Ammon's horn (tissue), 1 donor: ENCODE data around the gene ZBTB9.

Experiments
- DNase-seq: peaks from one replicate; pipeline ENCODE4 v3.0.0-alpha.2; 2016; ENCODE audit warnings: low spot score

Gene ZBTB9

GRCh38 chr6:33454009-33454946 lies at the start of gene ZBTB9:
Gene ZBTB9 (plus strand): TSS chr6:33454576. CDS start chr6:33455101, 525 bp downstream.
- peak; percentile 99 for DNase-seq

- no peak for DNase-seq
These were observed 49.5 kb upstream of the ZBTB9 start for GRCh38 chr6:33404884-33405283.

GRCh38 chr6:33405386-33405940 lies 48.9 kb upstream of the ZBTB9 start:
- no peak for DNase-seq

- DNase-seq, result no peak
These were observed 48.2 kb upstream of the ZBTB9 start for GRCh38 chr6:33406126-33406525.

- no peak for DNase-seq
These were observed 47.2 kb upstream of the ZBTB9 start for GRCh38 chr6:33407132-33407718.

GRCh38 chr6:33410050-33410710 lies 44.2 kb upstream of the ZBTB9 start:
- peak; percentile 98 for DNase-seq

GRCh38 chr6:33410711-33411631 lies 43.4 kb upstream of the ZBTB9 start, which contains the start of gene PHF1:
Gene PHF1 (plus strand): TSS chr6:33411014. CDS start chr6:33412264, 1,250 bp downstream.
- DNase-seq, result no peak

GRCh38 chr6:33411632-33412005 lies 42.8 kb upstream of the ZBTB9 start:
- no peak for DNase-seq

- DNase-seq, result no peak
These were observed 42.0 kb upstream of the ZBTB9 start for GRCh38 chr6:33412140-33413009.

- DNase-seq, result no peak
These were observed 40.9 kb upstream of the ZBTB9 start for GRCh38 chr6:33413241-33414120.

- no peak for DNase-seq
These were observed 39.6 kb upstream of the ZBTB9 start for GRCh38 chr6:33414592-33415271.

- DNase-seq, result no peak
These were observed 38.5 kb upstream of the ZBTB9 start for GRCh38 chr6:33415831-33416230.

GRCh38 chr6:33416386-33417127 lies 37.8 kb upstream of the ZBTB9 start:
- no peak for DNase-seq

- no peak for DNase-seq
These were observed 37.1 kb upstream of the ZBTB9 start for GRCh38 chr6:33417128-33417902.

- DNase-seq, result peak; percentile 100
These were observed 36.3 kb upstream of the ZBTB9 start, which contains the start of gene CUTA for GRCh38 chr6:33417903-33418689. Gene CUTA (minus strand): TSS chr6:33418107. CDS start chr6:33418000, 107 bp downstream.

GRCh38 chr6:33418690-33419291 lies 35.6 kb upstream of the ZBTB9 start:
- no peak for DNase-seq
